ENCODE data around the gene ACP7.
"Not testable (repeated sequence)": the region's sequence is repeated elsewhere in the genome, so short reads cannot be mapped to it uniquely, and the experiment has no call there.

Gene ACP7

DNA sequence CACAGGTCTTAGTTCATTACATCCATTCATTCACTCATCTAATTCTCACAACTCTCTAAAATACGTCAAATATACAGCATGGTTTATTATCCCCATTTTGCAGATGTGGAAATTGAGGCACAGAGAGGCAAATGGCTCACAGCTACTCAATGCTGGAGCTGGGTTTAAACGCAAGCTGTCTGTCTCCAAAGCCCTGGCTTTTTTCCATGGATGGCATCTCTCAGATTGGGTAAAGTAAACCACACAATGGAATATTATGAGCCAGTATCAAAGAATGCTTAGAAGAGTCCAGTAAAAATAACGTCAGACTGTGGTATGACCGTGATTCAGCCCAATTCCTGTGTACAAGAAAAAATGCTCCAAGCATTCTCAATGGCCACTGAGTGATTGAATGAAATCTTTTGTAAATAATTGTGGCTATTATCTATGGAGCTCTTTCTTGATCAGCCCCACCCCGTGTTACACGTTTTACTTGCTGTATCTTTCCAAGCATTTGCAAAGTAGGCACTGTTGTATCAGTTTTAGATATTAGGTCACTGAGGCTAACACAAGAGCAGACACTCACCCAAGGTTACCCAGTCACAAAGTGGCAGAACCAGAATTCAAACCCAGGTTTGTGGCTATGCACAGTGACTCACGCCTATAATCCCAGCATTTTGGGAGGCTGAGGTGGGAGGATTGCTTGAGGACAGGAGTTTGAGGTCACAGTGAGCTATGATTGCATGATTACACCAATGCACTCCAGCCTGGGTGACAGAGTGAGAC lies 5.5 kb upstream of the ACP7 start:
- no peak for ATAC-seq

DNA sequence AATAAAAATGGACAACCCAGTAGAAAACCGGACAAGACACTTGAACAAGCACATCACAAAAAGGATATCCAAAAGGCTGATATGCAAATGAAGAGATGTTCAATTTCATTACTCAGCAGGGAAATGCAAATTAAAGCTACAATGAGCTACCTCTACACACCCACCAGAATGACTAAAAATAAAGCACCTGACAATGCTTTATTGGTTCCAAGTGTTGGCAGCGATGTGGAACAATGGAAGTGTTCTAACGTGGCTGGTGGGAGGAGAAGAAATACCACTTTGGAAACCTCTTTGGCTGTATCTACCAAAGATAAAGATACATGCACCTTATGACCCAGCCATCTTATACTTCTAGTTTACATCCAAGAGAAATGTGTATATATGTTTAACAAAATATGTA lies 3.7 kb upstream of the ACP7 start:
- no peak for ATAC-seq

DNA sequence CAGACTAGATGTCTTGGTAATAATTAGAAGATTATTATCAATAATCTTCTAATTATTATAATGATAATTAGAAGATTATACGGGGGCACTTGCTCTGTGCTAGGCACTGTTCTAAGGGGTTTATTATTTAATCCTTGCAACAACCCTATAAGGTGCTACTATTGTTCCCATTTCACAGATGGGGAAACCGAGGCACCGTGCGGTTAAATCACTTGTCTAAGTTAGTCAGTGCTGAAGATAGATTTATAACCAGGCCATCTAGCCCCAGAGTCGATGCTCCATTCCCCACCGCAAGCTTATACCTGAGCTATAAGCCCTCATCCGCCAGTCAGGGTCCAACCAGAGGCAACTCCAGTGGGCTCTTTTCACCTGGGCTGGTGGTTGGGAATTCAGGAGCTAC lies 2.0 kb upstream of the ACP7 start:
- no peak for ATAC-seq

DNA sequence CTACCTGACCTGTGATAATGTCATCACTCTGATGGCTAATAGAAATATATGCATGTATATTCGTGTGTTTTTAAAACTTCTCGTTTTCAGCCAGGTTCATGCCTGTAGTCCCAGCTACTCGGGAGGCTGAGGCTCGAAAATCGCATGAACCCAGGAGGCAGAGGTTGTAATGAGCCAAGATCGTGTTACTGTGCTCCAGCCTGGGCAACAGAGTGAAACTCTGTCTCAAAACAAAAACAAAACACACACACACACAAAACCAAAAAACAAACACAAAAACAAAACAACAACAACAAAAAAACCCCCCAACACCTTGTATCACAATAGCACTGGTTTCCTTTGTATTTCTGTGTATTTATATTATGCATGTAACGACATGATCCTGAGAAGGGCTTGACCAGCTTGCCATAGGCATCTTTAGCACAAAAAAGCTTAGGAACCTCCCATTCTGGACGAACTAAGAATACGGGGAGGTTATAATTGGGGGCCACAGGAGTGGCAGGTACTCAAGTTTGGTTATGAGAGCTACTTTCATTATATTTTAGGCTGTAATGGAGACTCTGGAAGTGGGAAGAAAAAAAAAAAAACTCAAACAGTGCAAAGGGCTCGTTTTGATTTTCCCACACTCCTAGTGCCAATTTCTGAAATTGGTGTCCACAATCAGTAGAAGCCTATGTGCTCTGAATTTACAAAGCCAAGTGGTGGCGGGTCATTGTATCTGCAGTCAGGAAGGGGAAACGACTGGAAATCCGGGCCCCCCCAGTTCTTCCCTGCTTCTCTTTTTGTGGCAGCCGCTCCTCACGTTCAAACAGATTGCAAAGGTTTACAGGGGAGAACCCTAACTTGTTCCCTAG lies 1.2 kb upstream of the ACP7 start:
- ATAC-seq: no peak

DNA sequence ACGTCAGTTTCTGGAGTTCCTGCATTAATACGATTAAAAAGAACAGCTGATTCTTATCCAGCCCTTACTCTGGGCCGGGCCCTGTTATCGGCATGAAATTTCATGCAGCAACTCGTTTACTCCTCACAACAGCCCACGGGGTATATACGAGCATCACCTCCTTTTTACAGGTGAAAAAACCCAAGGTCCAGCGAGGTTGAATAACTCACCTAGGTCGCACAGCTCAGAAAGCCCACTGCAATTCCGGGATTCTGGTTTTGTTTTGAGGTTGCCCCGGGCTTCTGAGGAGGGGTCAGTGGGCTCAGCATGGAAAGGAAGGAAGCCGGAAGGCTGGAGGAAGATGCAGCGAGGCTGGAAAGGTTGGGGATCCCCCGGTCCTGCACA lies 577 bp upstream of the ACP7 start:
- no peak for ATAC-seq

DNA sequence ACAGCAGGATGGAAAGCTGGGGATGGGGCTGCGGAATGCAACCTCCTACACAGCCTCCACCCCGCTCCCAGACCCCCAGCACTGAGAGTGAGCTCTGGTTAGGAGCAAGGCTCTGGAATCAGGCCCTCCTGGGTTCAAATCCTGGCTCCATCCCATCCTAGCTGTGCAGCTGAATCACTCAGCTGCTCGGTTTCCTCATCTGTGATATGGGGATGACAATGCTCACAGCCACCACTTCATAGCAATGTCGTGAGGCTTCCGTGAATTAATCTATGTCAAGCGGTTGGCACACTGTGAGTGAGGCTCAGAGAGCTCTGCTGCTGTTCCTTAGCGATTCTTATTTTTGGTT lies 538 bp downstream of the ACP7 start:
- no peak for ATAC-seq

DNA sequence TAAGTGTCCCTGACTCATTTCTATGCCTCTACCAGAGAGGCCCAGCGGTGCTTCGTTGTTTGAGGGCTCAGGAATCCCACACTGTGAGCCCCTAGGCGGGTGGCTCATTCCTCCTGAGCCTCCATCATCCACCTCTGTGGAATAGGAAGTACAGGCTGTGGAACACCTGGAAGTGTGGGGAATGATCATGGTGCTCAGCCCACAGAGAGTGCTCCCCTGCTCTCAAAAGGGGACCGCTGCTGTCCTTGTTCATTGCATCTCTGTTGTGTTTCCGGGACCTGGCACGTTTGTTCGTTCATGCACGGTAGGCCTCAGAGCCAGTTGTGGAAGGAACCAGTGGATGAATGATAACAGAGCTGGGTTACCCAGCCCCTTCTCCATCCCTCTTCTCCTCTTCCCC lies 1.2 kb downstream of the ACP7 start:
- no peak for ATAC-seq

DNA sequence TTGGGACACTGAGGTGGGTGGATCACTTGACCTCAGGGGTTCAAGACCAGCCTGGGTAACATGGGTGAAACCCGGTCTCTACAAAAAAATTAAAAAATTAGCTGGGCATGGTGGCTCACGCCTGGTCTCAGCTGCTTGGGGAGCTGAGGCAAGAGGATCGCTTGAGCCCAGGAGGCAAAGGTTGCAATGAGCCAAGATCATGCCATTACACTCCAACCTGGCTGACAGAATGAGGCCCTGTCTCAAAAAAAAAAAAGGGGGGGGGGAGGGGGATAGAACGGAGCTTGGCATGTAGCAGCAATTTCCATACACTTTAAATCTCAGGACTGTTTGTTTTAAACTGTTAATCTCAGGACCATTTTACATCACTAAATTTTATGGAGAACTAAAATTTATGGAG lies 2.2 kb downstream of the ACP7 start:
- ATAC-seq: no peak

DNA sequence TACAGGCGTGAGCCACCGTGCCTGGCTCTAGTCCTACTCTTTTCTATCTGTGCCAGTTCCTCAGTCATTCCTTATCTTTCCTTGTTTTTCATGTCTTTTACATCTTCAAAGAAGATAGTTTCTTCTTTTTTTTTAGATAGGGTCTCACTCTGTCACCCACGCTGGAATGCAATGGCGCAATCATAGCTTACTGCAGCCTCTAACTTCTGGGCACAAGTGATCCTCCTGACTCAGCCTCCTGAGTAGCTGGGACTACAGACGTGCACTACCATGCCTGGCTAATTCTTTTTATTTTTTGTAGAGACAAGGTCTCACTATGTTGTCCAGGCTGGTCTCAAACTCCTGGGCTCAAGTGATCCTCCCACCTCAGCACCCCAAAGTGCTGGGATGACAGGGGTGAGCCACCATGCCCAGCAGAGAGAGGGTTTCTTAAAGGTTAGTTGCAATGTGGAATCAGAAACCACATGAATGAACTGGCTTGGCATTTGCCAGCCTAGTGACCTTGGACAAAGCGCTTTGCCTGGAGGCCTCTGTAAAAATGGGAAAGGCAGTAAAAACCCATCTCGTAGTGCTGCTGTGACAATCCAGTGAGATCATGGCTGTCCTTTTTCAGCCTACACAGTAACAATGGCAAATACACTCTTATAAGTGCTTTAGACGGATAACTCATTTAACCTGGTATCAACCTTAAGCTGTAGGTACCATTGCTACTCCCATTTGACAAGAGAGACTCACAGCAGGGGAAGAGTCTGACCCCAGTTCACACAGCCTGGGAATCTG lies 3.9 kb downstream of the ACP7 start:
- ATAC-seq: no peak

DNA sequence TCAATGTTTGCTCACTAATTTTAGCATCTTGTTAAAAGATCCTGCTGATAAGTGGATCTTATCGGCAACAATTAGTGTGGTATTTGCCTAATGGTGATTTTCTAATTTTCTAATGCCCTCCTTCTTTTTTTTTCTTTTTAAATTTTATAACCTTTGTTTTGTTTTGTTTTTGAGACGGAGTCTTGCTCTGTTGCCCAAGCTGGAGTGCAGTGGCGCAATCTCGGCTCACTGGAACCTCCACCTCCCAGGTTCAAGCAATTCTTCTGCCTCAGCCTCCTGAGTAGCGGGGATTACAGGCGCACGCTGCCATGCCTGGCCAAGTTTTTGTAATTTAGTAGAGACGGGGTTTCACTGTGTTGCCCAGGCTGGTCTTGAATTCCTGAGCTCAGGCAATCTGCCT lies 5.8 kb downstream of the ACP7 start:
- not testable (repeated sequence) for ATAC-seq

DNA sequence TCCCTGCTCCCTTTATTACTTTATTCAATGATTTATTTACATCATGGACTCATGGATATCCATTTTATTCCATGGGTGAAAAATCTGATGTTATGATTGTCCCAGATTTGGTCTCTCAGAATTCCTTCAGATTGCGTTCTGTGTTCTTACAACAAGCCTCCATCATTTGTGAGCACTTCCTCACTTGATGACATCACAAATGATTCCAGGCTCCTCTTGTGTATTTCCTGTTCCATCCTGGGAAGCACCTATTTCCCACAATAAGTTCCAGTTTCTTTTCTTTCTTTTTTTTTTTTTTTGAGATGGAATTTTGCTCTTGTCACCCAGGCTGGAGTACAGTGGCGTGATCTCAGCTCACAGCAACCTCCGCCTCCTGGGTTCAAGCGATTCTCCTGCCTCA lies 6.7 kb downstream of the ACP7 start:
- ATAC-seq: no peak

DNA sequence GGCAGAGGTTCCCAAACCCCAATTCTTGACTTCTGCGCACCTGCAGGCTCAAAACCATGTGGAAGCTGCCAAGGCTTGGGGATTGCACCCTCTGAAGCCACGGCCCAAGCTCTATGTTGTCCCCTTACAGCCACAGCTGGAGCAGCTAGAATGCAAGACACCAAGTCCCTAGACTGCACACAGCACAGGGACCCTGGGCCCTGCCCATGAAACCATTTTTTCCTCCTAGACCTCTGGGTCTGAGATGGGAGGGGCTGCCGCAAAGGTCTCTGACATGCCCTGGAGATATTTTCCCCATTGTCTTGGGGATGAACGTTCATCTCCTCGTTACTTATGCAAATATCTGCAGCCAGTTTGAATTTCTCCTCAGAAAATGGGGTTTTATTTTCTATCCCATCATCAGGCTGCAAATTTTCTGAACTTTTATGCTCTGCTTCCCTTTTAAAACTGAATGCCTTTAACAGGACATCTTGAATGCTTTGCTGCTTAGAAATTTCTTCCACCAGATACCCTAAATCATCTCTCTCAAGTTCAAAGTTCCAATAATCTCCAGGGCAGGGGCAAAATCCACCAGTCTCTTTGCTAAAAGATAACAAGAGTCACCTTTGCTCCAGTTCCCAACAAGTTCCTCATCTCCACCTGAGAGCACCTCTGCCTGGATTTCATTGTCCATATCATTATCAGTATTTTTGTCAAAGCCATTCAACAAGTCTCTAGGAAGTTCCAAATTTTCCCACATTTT lies 11.8 kb downstream of the ACP7 start:
- not testable (repeated sequence) for ATAC-seq

DNA sequence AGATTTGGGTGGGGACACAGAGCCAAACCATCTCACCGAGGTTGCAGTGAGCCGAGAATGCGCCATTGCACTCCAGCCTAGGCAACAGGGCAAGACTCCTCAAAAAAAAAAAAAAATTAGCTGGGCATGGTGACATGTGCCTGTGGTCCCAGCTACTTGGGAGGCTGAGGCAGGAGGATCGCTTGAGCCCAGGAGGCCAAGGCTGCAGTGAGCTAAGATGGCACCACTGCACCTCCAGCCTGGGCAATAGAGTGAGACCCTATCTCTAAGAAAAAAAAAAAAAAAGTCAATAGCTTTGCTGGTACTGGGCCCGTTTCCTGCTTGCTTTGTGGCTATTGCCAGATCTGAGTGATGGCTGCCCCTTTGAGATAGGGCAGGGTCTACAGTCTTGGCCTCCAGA lies 13.1 kb downstream of the ACP7 start:
- ATAC-seq: no peak

DNA sequence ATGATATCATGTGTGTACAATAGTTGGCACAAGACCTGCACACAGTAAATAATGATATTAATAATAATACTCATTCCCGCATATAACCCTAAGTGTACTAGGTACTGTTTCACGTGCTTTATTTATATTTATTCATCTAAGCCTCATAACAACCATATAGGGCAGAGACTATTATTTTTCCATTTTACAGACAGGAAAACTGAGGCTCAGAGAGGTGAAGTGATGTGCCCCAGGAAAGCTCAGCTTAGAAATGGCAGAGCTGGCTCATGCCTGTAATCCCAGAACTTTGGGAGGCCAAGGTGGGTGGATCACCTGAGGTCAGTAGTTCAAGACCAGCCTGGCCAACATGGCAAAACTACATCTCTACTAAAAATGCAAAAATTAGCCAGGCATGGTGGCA lies 13.6 kb downstream of the ACP7 start:
- no peak for ATAC-seq

DNA sequence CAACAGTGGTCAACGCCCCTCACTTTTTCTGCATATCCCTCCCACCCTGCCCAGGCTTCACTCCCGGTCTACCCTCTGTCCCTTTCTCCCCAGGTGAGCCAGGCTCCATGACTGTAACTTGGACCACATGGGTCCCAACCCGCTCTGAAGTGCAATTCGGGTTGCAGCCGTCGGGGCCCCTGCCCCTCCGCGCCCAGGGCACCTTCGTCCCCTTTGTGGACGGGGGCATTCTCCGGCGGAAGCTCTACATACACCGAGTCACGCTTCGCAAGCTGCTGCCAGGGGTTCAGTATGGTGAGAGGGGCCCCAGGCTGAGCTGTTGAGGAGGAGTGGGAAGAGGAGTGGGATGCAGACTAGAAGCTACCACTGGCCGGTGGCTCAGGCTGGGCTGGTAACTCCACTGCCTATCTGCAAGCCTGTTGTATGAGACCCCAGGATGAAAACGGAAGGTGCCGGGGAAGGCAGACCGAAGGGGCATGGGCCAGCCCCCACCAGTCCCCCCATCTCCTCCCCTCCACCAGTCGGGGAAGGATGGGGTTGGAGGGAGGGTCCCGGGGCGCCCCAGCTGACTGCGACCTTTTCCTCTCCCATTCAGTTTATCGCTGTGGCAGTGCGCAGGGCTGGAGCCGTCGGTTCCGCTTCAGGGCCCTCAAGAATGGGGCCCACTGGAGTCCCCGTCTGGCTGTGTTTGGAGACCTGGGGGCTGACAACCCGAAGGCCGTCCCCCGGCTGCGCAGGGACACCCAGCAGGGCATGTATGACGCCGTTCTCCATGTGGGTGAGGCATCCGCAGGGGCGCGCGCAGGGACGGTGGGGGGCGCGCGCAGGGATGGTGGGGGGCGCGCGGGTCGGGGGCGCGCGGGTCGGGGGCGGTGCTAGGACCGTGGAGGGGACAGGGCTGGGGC lies 14.4 kb downstream of the ACP7 start:
- ATAC-seq: no peak

DNA sequence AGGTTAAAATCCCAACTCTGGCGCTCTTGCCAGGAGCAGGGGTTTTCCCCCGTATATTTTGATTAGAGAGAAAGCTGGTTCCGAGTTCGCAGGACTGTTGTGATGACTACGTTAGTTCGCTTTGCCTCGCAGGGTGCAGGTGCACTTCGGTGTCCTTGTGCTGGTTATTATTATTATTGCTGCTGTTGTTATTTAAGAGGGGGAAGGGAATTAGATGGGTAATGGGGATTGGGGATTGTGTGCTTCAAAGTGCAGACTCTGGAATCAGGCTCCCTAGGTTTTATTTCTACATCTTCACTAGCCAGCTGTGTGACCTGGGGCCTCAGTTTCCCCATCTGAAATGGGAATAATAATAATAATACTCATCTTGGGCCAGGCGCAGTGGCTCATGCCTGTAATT lies 15.2 kb downstream of the ACP7 start:
- no peak for ATAC-seq

DNA sequence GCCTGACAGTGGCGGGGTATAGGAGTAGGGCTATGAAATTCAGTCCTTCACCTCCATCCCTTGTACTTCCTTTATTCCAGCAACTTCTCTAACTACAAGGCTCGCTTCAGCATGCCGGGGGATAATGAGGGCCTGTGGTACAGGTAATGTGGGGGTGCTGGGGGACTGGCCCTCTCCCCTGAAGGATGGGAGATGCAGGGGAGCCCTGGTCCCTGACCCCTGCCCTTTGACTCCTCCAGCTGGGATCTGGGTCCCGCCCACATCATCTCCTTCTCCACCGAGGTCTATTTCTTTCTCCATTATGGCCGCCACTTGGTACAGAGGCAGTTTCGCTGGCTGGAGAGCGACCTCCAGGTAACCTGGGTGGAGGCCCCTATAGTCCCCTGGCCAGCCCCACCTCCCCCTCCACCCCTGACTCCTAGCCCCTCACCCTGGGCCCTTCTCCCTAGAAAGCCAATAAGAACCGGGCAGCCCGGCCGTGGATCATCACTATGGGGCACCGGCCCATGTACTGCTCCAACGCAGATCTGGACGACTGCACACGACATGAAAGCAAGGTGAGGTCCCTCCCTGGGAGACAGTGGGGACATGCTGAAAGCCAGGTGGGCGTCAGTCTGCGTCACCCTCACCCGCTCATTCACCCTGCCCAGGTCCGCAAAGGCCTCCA lies 16.5 kb downstream of the ACP7 start:
- no peak for ATAC-seq

DNA sequence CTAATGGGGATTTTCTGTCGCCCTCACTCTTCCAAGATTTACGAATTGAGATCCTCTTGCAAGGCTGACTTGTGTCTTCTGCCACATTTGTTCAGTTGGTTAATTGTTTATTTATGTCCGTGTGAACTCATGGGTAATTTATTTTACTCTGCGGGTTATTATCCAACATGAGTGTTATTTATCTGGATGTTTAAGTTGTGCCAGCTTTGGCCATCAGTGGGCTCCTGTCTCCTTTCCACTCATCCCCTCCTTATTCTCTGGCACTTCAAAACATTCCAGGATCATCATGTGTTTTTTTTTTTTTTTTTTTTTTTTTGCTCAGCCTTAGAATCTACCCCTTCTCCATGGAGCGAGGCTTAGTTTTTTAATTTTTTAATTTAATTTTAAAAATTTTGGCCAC lies 19.0 kb downstream of the ACP7 start:
- no peak for ATAC-seq

DNA sequence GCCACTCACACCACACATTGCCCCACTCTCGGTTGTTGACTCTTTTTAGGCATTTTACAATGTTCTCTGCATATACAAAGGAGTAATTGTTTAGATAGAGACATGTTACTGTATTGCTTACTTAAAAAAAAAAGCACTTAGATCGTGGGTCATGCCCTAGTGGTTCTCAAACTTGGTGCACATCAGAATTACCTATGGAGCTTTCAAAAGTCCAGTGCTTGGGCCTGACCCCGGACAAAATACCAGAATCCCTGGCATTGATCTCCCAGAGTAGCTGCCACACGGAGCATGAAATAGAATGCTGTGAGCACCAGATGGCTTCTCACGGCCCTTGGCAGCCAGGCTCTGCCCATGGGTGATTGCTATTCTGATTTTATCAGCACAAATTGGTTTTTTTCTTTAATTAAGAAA lies 20.0 kb downstream of the ACP7 start:
- ATAC-seq: no peak

DNA sequence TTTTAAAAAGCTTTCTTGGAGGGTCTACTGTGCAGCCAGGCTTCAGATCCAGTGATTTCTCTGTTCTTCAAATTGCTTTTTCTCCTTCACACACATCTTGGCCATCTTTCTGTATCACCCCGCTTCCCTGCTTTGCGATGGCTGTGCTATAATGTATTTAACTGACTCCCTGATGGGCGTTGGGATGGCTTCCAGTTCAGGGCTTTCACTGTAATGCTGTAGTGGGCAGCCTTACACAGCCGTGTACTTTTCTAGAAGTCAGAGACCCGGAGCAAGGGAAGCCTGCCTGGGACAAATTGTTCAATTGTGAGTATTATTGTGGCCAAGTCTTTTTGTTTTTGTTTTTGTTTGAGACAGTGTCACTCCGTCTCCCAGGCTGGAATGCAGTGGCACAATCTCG lies 22.0 kb downstream of the ACP7 start:
- no peak for ATAC-seq

DNA sequence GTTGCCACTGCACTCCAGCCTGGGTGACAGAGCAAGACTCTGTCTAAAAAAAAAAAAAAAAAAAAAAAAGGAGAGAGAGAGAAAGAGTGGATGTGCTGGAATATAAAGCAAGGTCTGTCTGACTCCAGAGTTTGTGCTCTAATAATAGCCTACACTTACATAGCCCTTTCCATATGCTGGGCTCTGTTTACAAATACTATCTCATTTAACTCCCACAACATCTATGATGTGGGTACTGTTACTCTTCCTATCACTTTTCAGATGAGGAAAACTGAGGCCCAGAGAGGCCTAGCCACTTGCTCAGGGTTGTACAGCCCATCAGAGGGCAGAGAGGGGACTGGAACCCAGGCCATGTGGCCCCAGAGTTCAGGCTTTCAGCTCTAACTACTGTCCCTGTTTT lies 25.5 kb downstream of the ACP7 start:
- ATAC-seq: no peak

Data from activated CD4-positive, CD25-positive, alpha-beta regulatory T cell treated with anti-CD3 and anti-CD28 coated beads, Interleukin-2, amount 50 U/mL, for 24 hours (primary cell).